RWPE1 (cell line): ENCODE results near the gene BAG5.

Experiments
- CTCF ChIA-PET: fragments of 350-600 bp; sonication (Branson Sonifier 250); formaldehyde crosslinking; extraction: SDS; loops from one replicate; lab custom pipeline; 2021; lab: Yijun Ruan, JAX
- POLR2A ChIA-PET: fragments of 400-600 bp; formaldehyde crosslinking; extraction: SDS; loops from one replicate; lab custom pipeline; 2020; ENCODE audit warnings: antibody characterized with exemption; ENCODE audit not compliant: low non-redundant PET; lab: Yijun Ruan, JAX
- DNase-seq: peaks from one replicate; pipeline ENCODE4 v3.0.0; 2012; ENCODE audit warnings: low spot score
- H3K27ac ChIP-seq: fragments of 450-650 bp; 2 replicates; pipeline ENCODE4 v1.5.1; 2017
- CTCF ChIP-seq: fragments of 450-650 bp; conservative IDR thresholded peaks from 2 replicates; pipeline ENCODE4 v1.5.1; 2017; ENCODE audit warnings: low read depth, mild to moderate bottlenecking

BAG5 gene

GRCh38 chr14:103600503-103600902 is 38.0 kb upstream of the BAG5 start:
- H3K27ac ChIP-seq, result no peak overlapping the region
- ChIA-PET POLR2A (no interaction called here), CTCF (interaction anchor here (0.6 kb wide), 1 partner anchor 122 kb away, joined by 3 read pairs; no protein-coding TSS in a partner anchor)
- no peak for TF ChIP-seq CTCF
- no peak for DNase-seq

GRCh38 chr14:103597623-103598377 is 35.3 kb upstream of the BAG5 start:
- H3K27ac ChIP-seq, result peak overlapping the region; percentile 53
- CTCF ChIA-PET, result no interaction called here
- POLR2A ChIA-PET, result interaction anchor here (0.6 kb wide), 1 partner anchor 519 kb away, joined by 5 read pairs; no protein-coding TSS in a partner anchor
- no peak for TF ChIP-seq CTCF
- DNase-seq, result peak; percentile 95

- POLR2A ChIA-PET, result interaction anchor here (0.7 kb wide), 1 partner anchor 254 kb away, joined by 7 read pairs; no protein-coding TSS in a partner anchor
- peak; percentile 65 for DNase-seq
- H3K27ac ChIP-seq, result peak overlapping the region; percentile 73
- TF ChIP-seq CTCF, result no peak
- CTCF ChIA-PET, result interaction anchor here (0.6 kb wide), 1 partner anchor 16 kb away, joined by 5 read pairs; no protein-coding TSS in a partner anchor
Observed at GRCh38 chr14:103594265-103594664, 31.8 kb upstream of the BAG5 start.

- ChIA-PET POLR2A (no interaction called here), CTCF (interaction anchor here (0.6 to 0.9 kb wide), 3 partner anchors 17 to 74 kb away, joined by 3 to 6 read pairs (median 5); no protein-coding TSS in a partner anchor)
- TF ChIP-seq CTCF, result no peak
- H3K27ac ChIP-seq, result peak overlapping the region; percentile 73
- DNase-seq, result no peak
Observed at GRCh38 chr14:103593577-103593976, 31.1 kb upstream of the BAG5 start.

- ChIA-PET POLR2A (no interaction called here), CTCF (no interaction called here)
- no peak for DNase-seq
- no peak for TF ChIP-seq CTCF
- peak overlapping the region; percentile 70 for H3K27ac ChIP-seq
Observed at GRCh38 chr14:103584326-103584915, 22.0 kb upstream of the BAG5 start.

GRCh38 chr14:103581954-103582703 is 19.7 kb upstream of the BAG5 start:
- POLR2A ChIA-PET, result no interaction called here
- peak; percentile 86 for DNase-seq
- no peak for TF ChIP-seq CTCF
- CTCF ChIA-PET, result no interaction called here
- H3K27ac ChIP-seq, result peak overlapping the region; percentile 94
